GM23338 (cell line): ENCODE measurements around the gene USP6NL. TPM values are rescaled to one million over a fixed set of nuclear protein-coding genes. Genes with fewer than 3 reads are reported as not detected.
A peak's percentile ranks its signal among the peaks of the same experiment; 100 is the strongest.

Experiments
- ATAC-seq: fragments of 200-7000 bp; cut with Tn5 transposase; 3 replicates; pipeline ENCODE4 v1.9.1; 2020
- DNase-seq: peaks from one replicate; pipeline ENCODE4 v3.0.0-alpha.2; 2015; ENCODE audit warnings: low spot score
- H2AFZ ChIP-seq: fragments of 200-600 bp; sonication (generic); 2 replicates; pipeline ENCODE4 v1.8.0; 2016; ENCODE audit warnings: antibody characterized with exemption, mild to moderate bottlenecking, moderate library complexity
- H3F3A ChIP-seq: fragments of 200-600 bp; sonication (generic); replicated peaks from 2 replicates; pipeline ENCODE4 v1.8.0; 2017; ENCODE audit warnings: antibody characterized with exemption, mixed run types, low read depth
- H3K27ac ChIP-seq: fragments of 200-600 bp; sonication (generic); 2 replicates; pipeline ENCODE4 v1.6.1; 2016; ENCODE audit warnings: low read depth
- H3K27me3 ChIP-seq: fragments of 200-600 bp; sonication (generic); 2 replicates; pipeline ENCODE4 v1.8.0; 2016; ENCODE audit warnings: mild to moderate bottlenecking, mixed run types, moderate library complexity; ENCODE audit not compliant: insufficient read depth
- H3K36me3 ChIP-seq: fragments of 200-600 bp; sonication (generic); 2 replicates; pipeline ENCODE4 v1.8.0; 2016; ENCODE audit warnings: mild to moderate bottlenecking; ENCODE audit not compliant: insufficient read depth
- H3K4me1 ChIP-seq: fragments of 200-600 bp; sonication (generic); 2 replicates; pipeline ENCODE4 v1.8.0; 2016; ENCODE audit warnings: mild to moderate bottlenecking, moderate library complexity; ENCODE audit not compliant: insufficient read depth
- H3K4me2 ChIP-seq: fragments of 200-600 bp; sonication (generic); 2 replicates; pipeline ENCODE4 v1.7.1; 2017; ENCODE audit warnings: mixed run types
- H3K4me3 ChIP-seq: fragments of 200-600 bp; sonication (generic); 2 replicates; pipeline ENCODE4 v1.6.1; 2016; ENCODE audit warnings: mixed run types
- H3K79me2 ChIP-seq: fragments of 200-600 bp; sonication (generic); replicated peaks from 2 replicates; pipeline ENCODE4 v1.8.0; 2017; ENCODE audit warnings: mild to moderate bottlenecking; ENCODE audit not compliant: insufficient read depth
- H3K9me2 ChIP-seq: fragments of 200-600 bp; sonication (generic); 2 replicates; pipeline ENCODE4 v1.8.0; 2017; ENCODE audit not compliant: insufficient read depth
- H4K20me1 ChIP-seq: fragments of 200-600 bp; sonication (generic); replicated peaks from 2 replicates; pipeline ENCODE4 v1.8.0; 2017; ENCODE audit warnings: mild to moderate bottlenecking; ENCODE audit not compliant: insufficient read depth
- H3K27ac Mint-ChIP-seq: 2 replicates; pipeline ENCODE4 v1.8.0; 2020; ENCODE audit warnings: inconsistent platforms, mild to moderate bottlenecking, moderate library complexity, mixed read lengths
- H3K27me3 Mint-ChIP-seq: 3 replicates; pipeline ENCODE4 v1.8.0; 2022; ENCODE audit warnings: low read depth, mild to moderate bottlenecking, moderate library complexity, mixed read lengths, inconsistent platforms; ENCODE audit not compliant: insufficient read depth, poor library complexity
- H3K36me3 Mint-ChIP-seq: 3 replicates; pipeline ENCODE4 v1.8.0; 2021; ENCODE audit warnings: low read depth, mild to moderate bottlenecking, inconsistent platforms, moderate library complexity, mixed read lengths
- H3K4me1 Mint-ChIP-seq: 3 replicates; pipeline ENCODE4 v1.8.0; 2020; ENCODE audit warnings: mild to moderate bottlenecking, inconsistent platforms, mixed read lengths
- H3K4me3 Mint-ChIP-seq: 3 replicates; pipeline ENCODE4 v1.8.0; 2021; ENCODE audit warnings: moderate library complexity, mild to moderate bottlenecking, inconsistent platforms, mixed read lengths
- H3K9me3 Mint-ChIP-seq: 3 replicates; pipeline ENCODE4 v1.8.0; 2020; ENCODE audit warnings: moderate library complexity, mild to moderate bottlenecking, inconsistent platforms, mixed read lengths
- CREB1 ChIP-seq: fragments of 250-450 bp; sonication (Bioruptor Pico); IDR thresholded peaks from 2 replicates; pipeline ENCODE4 v1.5.0; 2020; ENCODE audit warnings: low read depth, mild to moderate bottlenecking, moderate library complexity
- EZH2 ChIP-seq: fragments of 200-600 bp; sonication (generic); IDR thresholded peaks from one replicate; pipeline ENCODE4 v1.8.0; 2017; ENCODE audit warnings: antibody characterized with exemption, mild to moderate bottlenecking, low read depth; ENCODE audit not compliant: unreplicated experiment
- EZH2phosphoT487 ChIP-seq: fragments of 200-600 bp; sonication (generic); IDR thresholded peaks from one replicate; pipeline ENCODE4 v1.8.1; 2018; ENCODE audit warnings: antibody characterized with exemption; ENCODE audit not compliant: unreplicated experiment
- JUNB ChIP-seq: IDR thresholded peaks from one replicate; pipeline ENCODE4 v1.6.1; 2016; ENCODE audit warnings: antibody characterized with exemption; ENCODE audit not compliant: unreplicated experiment
- POLR2AphosphoS5 ChIP-seq: IDR thresholded peaks from 2 replicates; pipeline ENCODE4 v1.6.1; 2016; ENCODE audit warnings: antibody characterized with exemption, low read depth
- STAT1 ChIP-seq: IDR thresholded peaks from one replicate; pipeline ENCODE4 v1.6.1; 2016; ENCODE audit warnings: antibody characterized with exemption; ENCODE audit not compliant: unreplicated experiment
- ZNF114 ChIP-seq: fragments of 250-450 bp; sonication (Bioruptor Pico); IDR thresholded peaks from 2 replicates; pipeline ENCODE4 v1.5.0; 2020; ENCODE audit warnings: mild to moderate bottlenecking, moderate library complexity
- ZNF331 ChIP-seq: fragments of 250-450 bp; sonication (Bioruptor Pico); IDR thresholded peaks from 2 replicates; pipeline ENCODE4 v1.5.0; 2020; ENCODE audit warnings: low read depth, mild to moderate bottlenecking, moderate library complexity
- polyA plus RNA-seq: library from polyadenylated mRNA; unstranded; fragments of >200 nt; fragmentation: Nextera tagmentation; extraction: Ambion mirVana; gene quantifications from 2 replicates; pipeline ENCODE4 v1.2.1, GENCODE V29; 2016
- total RNA-seq: library from RNA; depleted of rRNA; stranded (reverse); fragments of >200 nt; shearing (Covaris generic); gene quantifications from 2 replicates; pipeline ENCODE4 v1.2.3, GENCODE V29; 2014
- TF ChIP-seq, protein P1 (sequence below): IDR thresholded peaks from one replicate; pipeline ENCODE4 v1.6.1; 2018; ENCODE audit warnings: antibody characterized with exemption; ENCODE audit not compliant: unreplicated experiment
- TF ChIP-seq, protein P2 (sequence below), 2 experiments: fragments of 200-600 bp in 1 of 2; sonication (generic) in 1 of 2; conservative IDR thresholded peaks; 2 replicates each; pipeline versions ENCODE4 v1.5.1 to v1.6.1; 2016 to 2017; ENCODE audit warnings: antibody characterized with exemption in 2 of 2, low read depth in 2 of 2, mild to moderate bottlenecking in 2 of 2, moderate library complexity in 1 of 2
- TF ChIP-seq, protein P3 (sequence below): IDR thresholded peaks from 2 replicates; pipeline ENCODE4 v1.6.1; 2016; ENCODE audit warnings: antibody characterized with exemption

Gene USP6NL
- total and polyA plus RNA-seq, 2 experiments from 2014 or later, result 8.1 to 29.7 TPM

DNA sequence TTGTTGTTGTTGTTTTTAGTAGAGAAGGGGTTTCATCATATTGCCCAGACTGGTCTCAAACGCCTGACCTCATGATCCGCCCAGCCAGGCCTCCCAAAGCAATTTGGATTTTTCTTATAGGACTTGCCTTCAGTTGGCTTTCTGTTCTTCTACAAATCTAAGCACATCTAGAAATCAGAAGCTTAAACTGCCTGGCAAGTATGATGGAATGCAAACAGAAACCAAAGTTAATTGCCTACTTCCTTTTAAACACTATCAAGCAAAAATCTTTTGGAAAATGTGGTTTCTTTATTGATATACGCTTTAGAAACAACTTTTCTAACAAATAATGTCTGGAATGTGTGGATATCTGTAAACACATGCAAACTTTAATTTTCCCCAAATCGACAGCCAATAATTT, 64.9 kb downstream of the USP6NL start:
- Mint-ChIP-seq H3K27ac (0 out of 2 replicates have a peak overlapping the region, but pooled peaks have one; percentile 44), H3K9me3 (no peaks in the 10 kb centered on the region), H3K4me3 (no peak overlapping the region), H3K4me1 (peaks cover 34% of the 10 kb centered on the region), H3K36me3 (no peaks in the 10 kb centered on the region; the same call in 2 of the 3 replicates), H3K27me3 (peaks cover 5% of the 10 kb centered on the region)
- Histone ChIP-seq H3K4me1 (peaks cover 3% of the 10 kb centered on the region), H4K20me1 (peaks cover 5% of the 10 kb centered on the region), H3K4me2 (no peak overlapping the region), H2AFZ (no peak overlapping the region), H3K27ac (no peak overlapping the region), H3F3A (no peaks in the 10 kb centered on the region), H3K9me2 (no peaks in the 10 kb centered on the region), H3K4me3 (no peak overlapping the region), H3K36me3 (no peaks in the 10 kb centered on the region), H3K27me3 (no peaks in the 10 kb centered on the region), H3K79me2 (peaks cover 95% of the 10 kb centered on the region)
- DNase-seq (no peak), ATAC-seq (no peak)
- no peak for TF ChIP-seq STAT1
- TF ChIP-seq CREB1 (CRISPR knock-in tag), result no peak
- TF ChIP-seq ZNF331, result no peak
- no peak for TF ChIP-seq ZNF114 (CRISPR knock-in tag)
- TF ChIP-seq POLR2AphosphoS5, result no peak
- TF ChIP-seq, protein P1, sequence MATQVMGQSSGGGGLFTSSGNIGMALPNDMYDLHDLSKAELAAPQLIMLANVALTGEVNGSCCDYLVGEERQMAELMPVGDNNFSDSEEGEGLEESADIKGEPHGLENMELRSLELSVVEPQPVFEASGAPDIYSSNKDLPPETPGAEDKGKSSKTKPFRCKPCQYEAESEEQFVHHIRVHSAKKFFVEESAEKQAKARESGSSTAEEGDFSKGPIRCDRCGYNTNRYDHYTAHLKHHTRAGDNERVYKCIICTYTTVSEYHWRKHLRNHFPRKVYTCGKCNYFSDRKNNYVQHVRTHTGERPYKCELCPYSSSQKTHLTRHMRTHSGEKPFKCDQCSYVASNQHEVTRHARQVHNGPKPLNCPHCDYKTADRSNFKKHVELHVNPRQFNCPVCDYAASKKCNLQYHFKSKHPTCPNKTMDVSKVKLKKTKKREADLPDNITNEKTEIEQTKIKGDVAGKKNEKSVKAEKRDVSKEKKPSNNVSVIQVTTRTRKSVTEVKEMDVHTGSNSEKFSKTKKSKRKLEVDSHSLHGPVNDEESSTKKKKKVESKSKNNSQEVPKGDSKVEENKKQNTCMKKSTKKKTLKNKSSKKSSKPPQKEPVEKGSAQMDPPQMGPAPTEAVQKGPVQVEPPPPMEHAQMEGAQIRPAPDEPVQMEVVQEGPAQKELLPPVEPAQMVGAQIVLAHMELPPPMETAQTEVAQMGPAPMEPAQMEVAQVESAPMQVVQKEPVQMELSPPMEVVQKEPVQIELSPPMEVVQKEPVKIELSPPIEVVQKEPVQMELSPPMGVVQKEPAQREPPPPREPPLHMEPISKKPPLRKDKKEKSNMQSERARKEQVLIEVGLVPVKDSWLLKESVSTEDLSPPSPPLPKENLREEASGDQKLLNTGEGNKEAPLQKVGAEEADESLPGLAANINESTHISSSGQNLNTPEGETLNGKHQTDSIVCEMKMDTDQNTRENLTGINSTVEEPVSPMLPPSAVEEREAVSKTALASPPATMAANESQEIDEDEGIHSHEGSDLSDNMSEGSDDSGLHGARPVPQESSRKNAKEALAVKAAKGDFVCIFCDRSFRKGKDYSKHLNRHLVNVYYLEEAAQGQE, result no peak
- TF ChIP-seq JUNB, result no peak
- TF ChIP-seq, protein P2, sequence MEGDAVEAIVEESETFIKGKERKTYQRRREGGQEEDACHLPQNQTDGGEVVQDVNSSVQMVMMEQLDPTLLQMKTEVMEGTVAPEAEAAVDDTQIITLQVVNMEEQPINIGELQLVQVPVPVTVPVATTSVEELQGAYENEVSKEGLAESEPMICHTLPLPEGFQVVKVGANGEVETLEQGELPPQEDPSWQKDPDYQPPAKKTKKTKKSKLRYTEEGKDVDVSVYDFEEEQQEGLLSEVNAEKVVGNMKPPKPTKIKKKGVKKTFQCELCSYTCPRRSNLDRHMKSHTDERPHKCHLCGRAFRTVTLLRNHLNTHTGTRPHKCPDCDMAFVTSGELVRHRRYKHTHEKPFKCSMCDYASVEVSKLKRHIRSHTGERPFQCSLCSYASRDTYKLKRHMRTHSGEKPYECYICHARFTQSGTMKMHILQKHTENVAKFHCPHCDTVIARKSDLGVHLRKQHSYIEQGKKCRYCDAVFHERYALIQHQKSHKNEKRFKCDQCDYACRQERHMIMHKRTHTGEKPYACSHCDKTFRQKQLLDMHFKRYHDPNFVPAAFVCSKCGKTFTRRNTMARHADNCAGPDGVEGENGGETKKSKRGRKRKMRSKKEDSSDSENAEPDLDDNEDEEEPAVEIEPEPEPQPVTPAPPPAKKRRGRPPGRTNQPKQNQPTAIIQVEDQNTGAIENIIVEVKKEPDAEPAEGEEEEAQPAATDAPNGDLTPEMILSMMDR (conservative IDR thresholded peaks at IDR 0.05; ENCODE audit: low read depth in 2 of 2), result no peak

DNA sequence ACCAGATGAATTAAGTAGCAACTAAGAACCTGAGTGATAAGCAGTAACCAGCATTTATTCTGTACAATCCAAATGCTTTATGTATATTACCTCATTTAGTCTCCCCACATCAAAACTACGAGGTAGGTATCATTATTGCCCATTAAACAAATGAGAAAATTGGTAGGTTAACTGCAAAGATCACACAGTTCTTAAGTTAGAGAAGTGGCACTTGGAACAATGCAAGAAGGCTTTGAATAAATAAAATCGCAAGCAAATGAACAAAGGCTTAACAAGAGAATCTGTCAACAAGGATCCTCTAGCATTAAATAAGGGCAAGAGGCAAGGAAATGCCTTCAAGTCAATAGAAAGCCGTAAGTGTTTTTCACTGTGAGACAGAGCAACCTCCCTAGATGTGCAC, 70.2 kb downstream of the USP6NL start:
- Mint-ChIP-seq H3K36me3 (no peaks in the 10 kb centered on the region; the same call in 2 of the 3 replicates), H3K4me3 (no peak overlapping the region), H3K27me3 (peaks cover 3% of the 10 kb centered on the region), H3K4me1 (peaks cover 33% of the 10 kb centered on the region), H3K27ac (no peak overlapping the region), H3K9me3 (no peaks in the 10 kb centered on the region)
- peaks cover 13% of the 10 kb centered on the region; the same call in 1 of the 2 replicates for H4K20me1 ChIP-seq
- TF ChIP-seq, protein P3, sequence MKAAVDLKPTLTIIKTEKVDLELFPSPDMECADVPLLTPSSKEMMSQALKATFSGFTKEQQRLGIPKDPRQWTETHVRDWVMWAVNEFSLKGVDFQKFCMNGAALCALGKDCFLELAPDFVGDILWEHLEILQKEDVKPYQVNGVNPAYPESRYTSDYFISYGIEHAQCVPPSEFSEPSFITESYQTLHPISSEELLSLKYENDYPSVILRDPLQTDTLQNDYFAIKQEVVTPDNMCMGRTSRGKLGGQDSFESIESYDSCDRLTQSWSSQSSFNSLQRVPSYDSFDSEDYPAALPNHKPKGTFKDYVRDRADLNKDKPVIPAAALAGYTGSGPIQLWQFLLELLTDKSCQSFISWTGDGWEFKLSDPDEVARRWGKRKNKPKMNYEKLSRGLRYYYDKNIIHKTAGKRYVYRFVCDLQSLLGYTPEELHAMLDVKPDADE, result no peak
- no peak for TF ChIP-seq EZH2
- no peak for TF ChIP-seq EZH2phosphoT487
- no peak for TF ChIP-seq CREB1 (CRISPR knock-in tag)
- no peak for TF ChIP-seq ZNF114 (CRISPR knock-in tag)
- no peak for TF ChIP-seq ZNF331
- TF ChIP-seq POLR2AphosphoS5, result no peak
- no peak for TF ChIP-seq JUNB
- H3K27ac ChIP-seq, result no peak overlapping the region
- H3K4me2 ChIP-seq, result no peak overlapping the region
- no peak overlapping the region for H3K4me3 ChIP-seq
- H3K79me2 ChIP-seq, result peaks cover 93% of the 10 kb centered on the region
- H2AFZ ChIP-seq, result no peak overlapping the region
- H3K36me3 ChIP-seq, result no peaks in the 10 kb centered on the region
- ATAC-seq (no peak), DNase-seq (no peak)
- H3K27me3 ChIP-seq, result no peaks in the 10 kb centered on the region
- H3K9me2 ChIP-seq, result no peaks in the 10 kb centered on the region
- H3K4me1 ChIP-seq, result peaks cover 17% of the 10 kb centered on the region
- H3F3A ChIP-seq, result no peaks in the 10 kb centered on the region
